Kidney epithelial cell (primary cell): Measurements from ENCODE around the gene SH3TC2. TPM values are rescaled to one million over a fixed set of nuclear protein-coding genes. Genes with fewer than 3 reads are reported as not detected.

Experiments
- DNase-seq: peaks from one replicate; pipeline ENCODE4 v3.0.0-alpha.2; 2010; ENCODE audit warnings: low read depth
- H3K27me3 ChIP-seq: 2 replicates; pipeline ENCODE4 v1.6.0; 2011; ENCODE audit warnings: low read length; ENCODE audit not compliant: control insufficient read depth, insufficient read depth
- H3K36me3 ChIP-seq: 2 replicates; pipeline ENCODE4 v1.5.1; 2011; ENCODE audit warnings: low read length; ENCODE audit not compliant: control insufficient read depth, insufficient read depth
- H3K4me3 ChIP-seq: 2 replicates; pipeline ENCODE4 v1.5.1; 2011; ENCODE audit warnings: low read depth, mild to moderate bottlenecking, control low read depth, low read length
- CTCF ChIP-seq: IDR thresholded peaks from 2 replicates; pipeline ENCODE4 v1.5.1; 2011; ENCODE audit warnings: mild to moderate bottlenecking, moderate library complexity, low read length, control low read depth, inconsistent platforms; ENCODE audit not compliant: insufficient read depth, poor library complexity, severe bottlenecking
- total RNA-seq: library from RNA; depleted of rRNA; stranded (reverse); fragments of >200 nt; gene quantifications from 2 replicates; pipeline ENCODE4 v1.2.3, GENCODE V29; 2015

The SH3TC2 gene
- total RNA-seq, 1 donor from 2014 or later: 8.4 TPM

GRCh38 chr5:149015561-149015960 is 47.3 kb downstream of the SH3TC2 start:
- no peak for TF ChIP-seq CTCF
- DNase-seq: no peak
- no peak overlapping the region for H3K4me3 ChIP-seq
- no peaks in the 10 kb centered on the region for H3K27me3 ChIP-seq
- no peaks in the 10 kb centered on the region for H3K36me3 ChIP-seq

DNA sequence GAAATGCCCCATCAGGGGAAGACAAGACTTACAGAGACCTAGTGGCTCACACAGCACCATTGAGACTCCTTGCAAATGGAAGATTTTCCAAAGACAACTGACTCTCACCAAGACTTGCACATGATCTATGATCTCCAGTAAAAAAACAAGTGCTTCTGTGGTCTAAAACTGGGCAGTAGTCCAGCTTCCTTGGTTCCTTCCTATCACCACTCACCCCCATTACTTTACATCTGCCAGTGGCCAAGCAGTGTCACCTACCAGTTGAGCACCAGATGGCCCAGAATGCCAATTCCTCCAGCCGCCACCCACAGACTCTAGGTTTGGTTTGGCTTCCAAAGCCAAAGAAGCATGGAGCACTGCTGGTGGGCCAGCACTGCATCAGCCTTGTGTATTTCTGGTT is 47.7 kb downstream of the SH3TC2 start:
- H3K4me3 ChIP-seq: no peak overlapping the region
- DNase-seq: no peak
- H3K27me3 ChIP-seq: no peaks in the 10 kb centered on the region
- no peaks in the 10 kb centered on the region for H3K36me3 ChIP-seq
- no peak for TF ChIP-seq CTCF

- DNase-seq: no peak
- Histone ChIP-seq H3K4me3 (no peak overlapping the region), H3K27me3 (no peaks in the 10 kb centered on the region), H3K36me3 (no peaks in the 10 kb centered on the region)
- no peak for TF ChIP-seq CTCF
These were observed 48.3 kb downstream of the SH3TC2 start for GRCh38 chr5:149014571-149015031.

GRCh38 chr5:149013796-149014195 is 49.1 kb downstream of the SH3TC2 start:
- Histone ChIP-seq H3K36me3 (no peaks in the 10 kb centered on the region), H3K4me3 (no peak overlapping the region), H3K27me3 (no peaks in the 10 kb centered on the region)
- no peak for TF ChIP-seq CTCF
- no peak for DNase-seq

- no peaks in the 10 kb centered on the region for H3K27me3 ChIP-seq
- H3K4me3 ChIP-seq: no peak overlapping the region
- no peak for DNase-seq
- TF ChIP-seq CTCF: no peak
- no peaks in the 10 kb centered on the region for H3K36me3 ChIP-seq
These were observed 50.5 kb downstream of the SH3TC2 start for GRCh38 chr5:149012350-149012749.

- no peak for TF ChIP-seq CTCF
- DNase-seq: no peak
- Histone ChIP-seq H3K4me3 (no peak overlapping the region), H3K27me3 (peaks cover 1% of the 10 kb centered on the region), H3K36me3 (no peaks in the 10 kb centered on the region)
These were observed 51.1 kb downstream of the SH3TC2 start for GRCh38 chr5:149011728-149012127.
